HUES64 (cell line): Measurements from ENCODE around the gene GPR25.
A peak's percentile ranks its signal among the peaks of the same experiment; 100 is the strongest.

ENCODE experiments used
- H3K27ac ChIP-seq: 2 replicates; pipeline ENCODE4 v1.7.0; 2013; ENCODE audit warnings: low read depth, low read length, inconsistent platforms
- H3K27me3 ChIP-seq: 2 replicates; pipeline ENCODE4 v1.6.1; 2013; ENCODE audit warnings: mild to moderate bottlenecking, low read length; ENCODE audit not compliant: insufficient read depth
- H3K36me3 ChIP-seq: 2 replicates; pipeline ENCODE4 v1.6.1; 2013; ENCODE audit warnings: mild to moderate bottlenecking, low read length; ENCODE audit not compliant: insufficient read depth
- H3K4me1 ChIP-seq: 2 replicates; pipeline ENCODE4 v1.6.1; 2013; ENCODE audit warnings: mild to moderate bottlenecking, low read length, moderate library complexity; ENCODE audit not compliant: insufficient read depth
- H3K4me3 ChIP-seq: 2 replicates; pipeline ENCODE4 v1.5.1; 2013; ENCODE audit warnings: mild to moderate bottlenecking, low read length, moderate library complexity
- H3K9ac ChIP-seq: 2 replicates; pipeline ENCODE4 v1.6.1; 2013; ENCODE audit warnings: mild to moderate bottlenecking, low read depth, low read length
- H3K9me3 ChIP-seq: 2 replicates; pipeline ENCODE4 v1.6.1; 2013; ENCODE audit warnings: low read depth, low read length; ENCODE audit not compliant: insufficient read depth
- WGBS: fragments of 150-250, 120-280 bp; methylation state at CpG from one replicate; pipeline ENCODE4 v1.1.7; 2013; ENCODE audit warnings: missing lambda C conversion rate; 5-methylcytosine and 5-hydroxymethylcytosine counted together

GPR25 gene

GRCh38 chr1:200873671-200874397 lies 1.1 kb downstream of the GPR25 start:
- H3K9ac ChIP-seq = no peak overlapping the region; the same call in 1 of the 2 replicates
- H3K4me3 ChIP-seq = peak overlapping the region; percentile 25
- H3K36me3 ChIP-seq = no peaks in the 10 kb centered on the region
- H3K9me3 ChIP-seq = no peaks in the 10 kb centered on the region
- H3K4me1 ChIP-seq = peaks cover 7% of the 10 kb centered on the region; the same call in 1 of the 2 replicates
- H3K27ac ChIP-seq = no peak overlapping the region
- WGBS = 95% methylated on average over 66 of the region's 66 CpGs
- H3K27me3 ChIP-seq = peaks cover 40% of the 10 kb centered on the region

- H3K9ac ChIP-seq = no peak overlapping the region
- no peak overlapping the region for H3K4me3 ChIP-seq
- H3K36me3 ChIP-seq = no peaks in the 10 kb centered on the region
- no peaks in the 10 kb centered on the region for H3K9me3 ChIP-seq
- no peak overlapping the region for H3K27ac ChIP-seq
- peaks cover 40% of the 10 kb centered on the region for H3K27me3 ChIP-seq
- 85% methylated on average over 5 of the region's 6 CpGs for WGBS
- peaks cover 7% of the 10 kb centered on the region; the same call in 1 of the 2 replicates for H3K4me1 ChIP-seq
Measured at GRCh38 chr1:200874694-200875093, 1.9 kb downstream of the GPR25 start.

- Histone ChIP-seq H3K4me1 (peaks cover 7% of the 10 kb centered on the region; the same call in 1 of the 2 replicates), H3K9me3 (no peaks in the 10 kb centered on the region), H3K9ac (no peak overlapping the region), H3K36me3 (no peaks in the 10 kb centered on the region), H3K27me3 (peaks cover 40% of the 10 kb centered on the region), H3K4me3 (no peak overlapping the region), H3K27ac (no peak overlapping the region)
- 88% methylated on average over 5 of the region's 5 CpGs for WGBS
Measured at GRCh38 chr1:200875416-200875815, 2.6 kb downstream of the GPR25 start.

GRCh38 chr1:200877010-200877409 lies 4.2 kb downstream of the GPR25 start:
- WGBS = 92% methylated on average over 3 of the region's 3 CpGs
- H3K27me3 ChIP-seq = peaks cover 32% of the 10 kb centered on the region

GRCh38 chr1:200877839-200878551 lies 5.2 kb downstream of the GPR25 start:
- Histone ChIP-seq H3K9me3 (no peaks in the 10 kb centered on the region), H3K27me3 (peaks cover 23% of the 10 kb centered on the region), H3K4me1 (peaks cover 10% of the 10 kb centered on the region), H3K27ac (no peak overlapping the region), H3K4me3 (no peak overlapping the region), H3K36me3 (no peaks in the 10 kb centered on the region), H3K9ac (no peak overlapping the region)
- WGBS = 84% methylated on average over 6 of the region's 6 CpGs

More at GRCh38 chr1:200877010-200877409, 4.2 kb downstream of the GPR25 start:
- H3K36me3 ChIP-seq = no peaks in the 10 kb centered on the region
- no peak overlapping the region for H3K9ac ChIP-seq
- H3K4me1 ChIP-seq = peaks cover 7% of the 10 kb centered on the region; the same call in 1 of the 2 replicates
- H3K9me3 ChIP-seq = no peaks in the 10 kb centered on the region
- no peak overlapping the region for H3K27ac ChIP-seq
- no peak overlapping the region for H3K4me3 ChIP-seq

GRCh38 chr1:200880212-200880611 lies 7.4 kb downstream of the GPR25 start:
- Histone ChIP-seq H3K4me1 (peaks cover 14% of the 10 kb centered on the region), H3K27ac (no peak overlapping the region), H3K36me3 (no peaks in the 10 kb centered on the region), H3K27me3 (0 out of 2 replicates have a peak, but pooled peaks cover 1% of the 10 kb centered on the region), H3K4me3 (no peak overlapping the region), H3K9me3 (no peaks in the 10 kb centered on the region), H3K9ac (no peak overlapping the region)
- 72% methylated on average over 3 of the region's 3 CpGs for WGBS

GRCh38 chr1:200883118-200883517 lies 10.3 kb downstream of the GPR25 start:
- WGBS = 79% methylated on average over 3 of the region's 3 CpGs
- H3K9ac ChIP-seq = no peak overlapping the region
- no peak overlapping the region for H3K4me3 ChIP-seq
- H3K36me3 ChIP-seq = no peaks in the 10 kb centered on the region
- no peaks in the 10 kb centered on the region for H3K9me3 ChIP-seq
- no peak overlapping the region for H3K27ac ChIP-seq
- peaks cover 18% of the 10 kb centered on the region for H3K4me1 ChIP-seq
- no peaks in the 10 kb centered on the region for H3K27me3 ChIP-seq

GRCh38 chr1:200885623-200886402 lies 13.0 kb downstream of the GPR25 start:
- Histone ChIP-seq H3K27me3 (no peaks in the 10 kb centered on the region), H3K36me3 (no peaks in the 10 kb centered on the region), H3K9me3 (no peaks in the 10 kb centered on the region), H3K27ac (no peak overlapping the region), H3K4me1 (peaks cover 26% of the 10 kb centered on the region), H3K9ac (no peak overlapping the region), H3K4me3 (no peak overlapping the region)
- 94% methylated on average over 6 of the region's 6 CpGs for WGBS

- no peak overlapping the region for H3K27ac ChIP-seq
- no peaks in the 10 kb centered on the region for H3K36me3 ChIP-seq
- H3K4me3 ChIP-seq = no peak overlapping the region
- no peak overlapping the region for H3K9ac ChIP-seq
- H3K4me1 ChIP-seq = peaks cover 26% of the 10 kb centered on the region
- no peaks in the 10 kb centered on the region for H3K27me3 ChIP-seq
- H3K9me3 ChIP-seq = no peaks in the 10 kb centered on the region
- WGBS = 93% methylated on average over 2 of the region's 2 CpGs
Measured at GRCh38 chr1:200886594-200886993, 13.8 kb downstream of the GPR25 start.

- no peaks in the 10 kb centered on the region for H3K27me3 ChIP-seq
- no peak overlapping the region for H3K4me3 ChIP-seq
- H3K36me3 ChIP-seq = no peaks in the 10 kb centered on the region
- H3K9ac ChIP-seq = no peak overlapping the region
- 70% methylated on average over 11 of the region's 11 CpGs for WGBS
- H3K4me1 ChIP-seq = peaks cover 26% of the 10 kb centered on the region
- H3K9me3 ChIP-seq = no peaks in the 10 kb centered on the region
- no peak overlapping the region for H3K27ac ChIP-seq
Measured at GRCh38 chr1:200887036-200887435, 14.3 kb downstream of the GPR25 start.
